ENCODE data around the gene NEURL1.
"Not testable (repeated sequence)": the region's sequence is repeated elsewhere in the genome, so short reads cannot be mapped to it uniquely, and the experiment has no call there.

Gene NEURL1

DNA sequence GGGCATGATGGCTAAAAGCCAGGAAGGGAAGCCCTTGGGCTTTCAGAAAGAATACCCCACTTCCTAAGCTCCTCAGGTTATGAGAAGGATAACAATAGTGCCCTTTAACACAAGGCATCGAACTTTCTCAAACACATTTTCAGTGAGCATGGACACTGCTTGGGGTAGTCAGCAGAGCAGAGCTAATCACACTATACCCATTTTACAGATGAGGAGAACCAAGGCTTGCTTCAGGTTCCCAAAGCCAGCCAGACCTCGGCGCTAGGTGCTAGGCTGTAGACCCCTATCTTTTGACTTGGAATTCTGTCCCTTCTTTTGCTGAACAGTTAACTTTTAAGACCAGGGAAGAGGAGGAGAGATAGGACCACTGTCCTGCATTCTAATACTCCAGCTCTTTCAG lies 1.8 kb downstream of the NEURL1 start:
- no peak for DNase-seq

DNA sequence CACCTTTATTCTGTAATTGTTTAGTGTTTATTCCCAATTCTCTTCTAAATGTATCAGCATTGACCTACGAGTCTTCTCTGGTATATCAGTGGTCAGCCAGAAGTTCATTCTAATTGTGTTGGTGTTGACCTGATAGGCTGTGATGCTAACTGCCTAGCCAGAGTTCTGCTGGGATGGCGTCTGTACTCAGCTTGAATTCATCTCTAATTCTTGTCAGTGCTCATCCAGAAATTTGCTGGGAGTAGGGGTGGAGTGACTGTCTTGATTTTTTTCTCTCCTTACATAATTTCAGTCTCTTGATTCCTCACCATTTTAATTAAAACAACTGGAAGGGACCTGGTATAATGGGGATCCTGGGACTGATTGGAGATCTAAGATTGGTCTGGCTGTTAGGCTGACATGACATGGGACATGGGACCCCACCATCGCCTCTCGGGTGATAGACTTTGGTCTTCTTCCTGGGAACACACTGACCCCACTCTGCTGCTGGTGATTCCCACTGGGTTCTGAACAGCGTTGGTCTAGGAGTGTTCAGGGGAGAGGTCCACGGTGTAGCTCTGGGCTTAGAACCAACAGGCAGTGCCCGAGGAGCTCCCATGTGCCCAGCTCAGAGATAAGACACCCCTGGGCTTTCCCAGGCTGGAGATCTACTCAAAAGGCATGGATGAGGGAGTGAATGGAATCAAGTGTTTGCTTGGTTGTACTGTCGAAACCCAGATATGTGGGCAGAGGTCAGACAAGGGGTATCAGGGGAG lies 3.8 kb downstream of the NEURL1 start:
- no peak for DNase-seq

DNA sequence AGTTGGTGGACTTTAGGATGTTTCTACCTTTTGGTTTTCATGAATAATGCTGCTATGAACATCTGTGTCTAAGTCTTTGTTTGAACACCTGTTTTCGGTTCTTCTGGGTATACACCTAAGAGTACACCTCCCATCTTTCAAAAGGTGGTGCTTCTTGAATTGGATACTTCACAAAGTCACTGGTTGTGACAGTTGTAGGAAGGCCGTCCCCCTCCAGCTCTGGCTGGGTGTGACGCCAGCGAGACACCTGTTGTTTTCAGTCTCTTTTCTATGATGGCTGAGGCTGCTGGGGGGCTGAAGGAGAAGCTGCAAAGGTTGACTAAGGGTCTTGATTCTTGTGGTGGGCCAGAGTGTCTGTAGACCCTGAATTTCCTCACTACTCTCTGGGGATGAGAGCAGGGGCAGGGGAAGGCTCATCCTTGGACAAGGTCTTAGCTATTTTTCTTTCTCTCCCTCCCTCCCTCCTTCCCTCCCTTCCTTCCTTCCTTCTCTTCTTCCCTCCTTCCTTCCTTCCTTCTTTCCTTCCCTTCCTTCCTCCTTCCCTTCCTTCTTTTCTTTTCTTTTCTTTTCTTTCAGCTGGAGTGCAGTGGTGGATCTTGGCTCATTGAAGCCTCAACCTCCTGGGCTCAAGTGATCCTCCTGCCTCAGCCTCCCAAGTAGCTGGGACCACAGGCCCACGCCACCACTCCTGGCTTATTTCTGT lies 5.6 kb downstream of the NEURL1 start:
- no peak for DNase-seq

DNA sequence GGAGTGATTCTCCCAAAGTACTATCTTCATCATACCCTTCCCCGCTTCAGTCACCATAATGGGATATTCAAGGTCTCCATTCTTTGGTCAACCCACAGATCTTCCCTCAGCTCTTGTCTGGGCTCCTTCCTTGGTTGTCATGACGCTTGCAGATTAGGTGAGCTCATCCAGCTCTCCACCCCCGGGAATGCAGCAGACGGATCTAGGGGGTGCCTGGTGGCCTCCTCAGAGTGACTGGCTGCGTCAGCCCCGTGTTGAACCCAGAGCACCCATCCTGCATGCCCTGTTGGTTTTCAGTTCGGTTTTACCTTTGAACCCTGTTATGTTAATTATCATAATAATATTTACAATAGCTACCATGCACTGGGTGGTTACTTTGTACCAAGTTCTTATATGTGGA lies 6.4 kb downstream of the NEURL1 start:
- no peak for DNase-seq

DNA sequence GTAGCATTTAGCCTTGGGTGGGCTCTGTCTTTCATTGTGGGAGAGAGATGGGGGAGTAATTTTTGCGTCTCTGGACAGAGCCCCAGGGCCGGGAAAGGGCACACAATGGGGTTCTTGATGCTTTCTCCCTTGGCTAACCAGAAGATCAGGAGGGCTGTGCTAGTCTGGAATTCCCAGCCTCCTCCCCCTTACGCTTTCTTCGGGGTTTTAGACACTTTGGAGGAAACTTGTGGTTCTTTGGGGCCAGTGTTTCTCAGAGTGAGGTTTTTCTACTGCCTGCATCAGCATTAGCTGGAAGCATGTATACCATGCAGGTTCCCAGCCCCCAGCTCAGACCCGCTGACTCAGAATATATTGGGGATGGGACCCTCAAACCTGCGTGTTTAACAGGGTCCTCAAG lies 7.0 kb downstream of the NEURL1 start:
- no peak for DNase-seq

DNA sequence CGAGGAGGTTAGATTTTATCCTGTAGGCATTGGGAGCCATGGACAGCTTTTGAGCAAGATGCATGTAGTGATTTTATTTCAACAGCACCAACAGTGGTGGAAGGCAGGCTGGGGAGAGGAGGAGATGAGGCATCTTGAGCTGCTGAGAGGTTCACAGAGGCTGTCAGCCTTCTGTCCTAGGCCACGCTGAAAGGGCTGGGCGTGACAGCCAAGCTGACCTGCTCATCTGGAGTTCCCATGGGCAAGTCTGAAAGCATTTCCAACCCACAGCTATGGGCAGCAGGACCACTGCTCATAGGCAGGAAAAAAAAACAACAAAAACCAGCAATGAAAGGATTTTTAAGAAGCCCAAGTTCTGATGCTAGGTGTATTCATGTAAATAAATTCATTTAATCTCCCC lies 7.7 kb downstream of the NEURL1 start:
- no peak for DNase-seq

DNA sequence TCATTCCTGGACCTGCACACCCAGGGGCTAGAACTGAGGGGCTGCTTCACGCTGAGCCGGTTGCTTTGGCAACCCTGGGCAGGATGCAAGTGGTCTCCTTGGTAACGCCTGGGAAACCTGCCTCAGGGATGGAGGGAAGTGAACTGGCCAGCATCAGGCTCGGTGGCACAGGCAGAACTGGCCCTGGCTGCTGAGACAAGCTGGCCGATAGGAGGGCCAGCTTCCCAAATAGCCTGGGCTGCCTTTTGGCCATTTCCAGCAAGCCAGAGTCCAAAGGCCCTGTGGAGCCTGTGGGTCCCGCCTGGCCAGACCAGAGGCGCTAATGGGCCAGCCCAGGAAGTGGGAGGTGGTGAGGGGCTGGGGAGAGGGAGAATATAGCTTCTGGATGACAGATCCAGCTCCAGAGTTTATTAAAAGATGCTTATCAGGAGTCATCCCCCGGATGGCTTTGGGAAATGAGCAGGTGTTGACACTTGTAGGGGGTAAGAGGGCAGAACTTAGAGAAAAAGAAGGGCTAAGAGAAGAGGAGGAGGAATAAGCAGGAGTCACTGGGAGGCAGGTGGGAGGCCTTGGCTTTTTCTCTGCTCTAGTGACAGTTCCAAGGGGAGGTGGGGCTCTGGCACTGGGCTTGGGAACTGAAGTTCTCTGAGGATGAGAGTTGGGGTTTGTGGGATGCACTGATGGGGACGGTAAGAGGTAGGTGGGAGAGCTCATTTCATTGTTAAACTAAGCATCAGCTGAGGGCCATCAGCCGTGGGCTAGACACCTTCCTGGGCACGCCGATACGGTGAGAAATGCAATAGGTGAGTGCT lies 9.6 kb downstream of the NEURL1 start:
- DNase-seq, result no peak

DNA sequence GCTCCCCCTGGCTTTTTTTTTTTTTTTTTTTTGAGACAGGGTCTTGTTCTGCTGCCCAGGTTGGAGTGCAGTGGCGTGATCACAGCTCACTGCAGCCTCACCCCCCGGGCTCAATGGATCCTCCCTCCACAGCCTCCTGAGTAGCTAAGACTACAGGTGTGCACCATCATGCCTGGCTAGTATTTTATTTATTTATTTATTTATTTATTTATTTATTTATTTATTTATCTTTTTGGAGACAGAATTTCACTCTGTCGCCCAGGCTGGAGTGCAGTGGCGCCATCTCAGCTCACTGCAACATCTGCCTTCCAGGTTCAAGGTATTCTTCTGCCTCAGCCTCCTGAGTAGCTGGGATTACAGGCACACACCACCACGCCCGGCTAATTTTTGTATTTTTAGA lies 10.3 kb downstream of the NEURL1 start:
- DNase-seq, result not testable (repeated sequence)

DNA sequence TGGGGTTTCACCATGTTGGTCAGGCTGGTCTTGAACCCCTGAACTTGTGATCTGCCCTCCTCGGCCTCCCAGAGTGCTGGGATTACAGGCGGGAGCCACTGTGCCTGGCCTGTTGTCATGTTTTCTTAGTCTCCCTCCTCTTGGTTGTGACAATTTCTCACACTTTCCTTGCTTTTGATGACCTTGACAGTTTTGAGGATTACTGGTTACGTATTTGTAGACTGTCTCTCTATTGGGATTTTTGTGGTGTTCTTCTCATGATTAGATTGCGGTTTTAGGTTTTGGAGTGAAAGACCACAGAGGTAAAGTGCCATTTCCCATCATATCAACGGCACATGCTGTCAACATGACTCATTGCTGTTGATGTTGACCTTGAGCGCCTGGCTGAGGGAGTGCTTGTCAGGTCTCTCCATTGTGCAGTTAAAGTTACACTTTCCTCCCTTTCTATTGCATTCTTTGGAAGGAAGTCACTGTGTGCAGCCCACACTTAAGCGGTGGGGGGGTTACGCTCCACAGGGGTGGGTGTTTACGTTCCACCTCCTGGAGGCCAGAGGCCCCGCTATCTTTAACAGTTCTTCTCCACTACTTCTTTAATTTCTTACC lies 10.8 kb downstream of the NEURL1 start:
- DNase-seq, result peak; percentile 60

DNA sequence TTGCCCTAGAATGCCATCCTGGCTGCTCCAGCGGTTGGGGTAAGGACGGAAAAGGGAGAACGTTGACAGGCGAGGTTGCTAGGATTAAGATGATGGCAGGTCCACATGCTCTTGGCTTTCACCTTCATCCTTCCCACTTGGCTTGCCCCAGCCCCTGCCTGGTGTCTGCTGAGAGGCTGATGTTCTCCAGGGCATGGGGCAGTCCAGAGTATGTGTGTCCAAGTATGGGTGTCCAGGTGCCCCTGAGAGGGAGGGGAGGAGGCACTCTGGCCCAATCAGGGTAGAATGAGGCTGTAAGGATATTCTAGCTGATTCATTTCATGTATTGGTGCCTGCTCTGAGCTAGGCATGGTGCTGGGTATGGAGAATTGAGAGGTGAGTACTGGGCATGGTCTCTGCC lies 12.6 kb downstream of the NEURL1 start:
- no peak for DNase-seq

DNA sequence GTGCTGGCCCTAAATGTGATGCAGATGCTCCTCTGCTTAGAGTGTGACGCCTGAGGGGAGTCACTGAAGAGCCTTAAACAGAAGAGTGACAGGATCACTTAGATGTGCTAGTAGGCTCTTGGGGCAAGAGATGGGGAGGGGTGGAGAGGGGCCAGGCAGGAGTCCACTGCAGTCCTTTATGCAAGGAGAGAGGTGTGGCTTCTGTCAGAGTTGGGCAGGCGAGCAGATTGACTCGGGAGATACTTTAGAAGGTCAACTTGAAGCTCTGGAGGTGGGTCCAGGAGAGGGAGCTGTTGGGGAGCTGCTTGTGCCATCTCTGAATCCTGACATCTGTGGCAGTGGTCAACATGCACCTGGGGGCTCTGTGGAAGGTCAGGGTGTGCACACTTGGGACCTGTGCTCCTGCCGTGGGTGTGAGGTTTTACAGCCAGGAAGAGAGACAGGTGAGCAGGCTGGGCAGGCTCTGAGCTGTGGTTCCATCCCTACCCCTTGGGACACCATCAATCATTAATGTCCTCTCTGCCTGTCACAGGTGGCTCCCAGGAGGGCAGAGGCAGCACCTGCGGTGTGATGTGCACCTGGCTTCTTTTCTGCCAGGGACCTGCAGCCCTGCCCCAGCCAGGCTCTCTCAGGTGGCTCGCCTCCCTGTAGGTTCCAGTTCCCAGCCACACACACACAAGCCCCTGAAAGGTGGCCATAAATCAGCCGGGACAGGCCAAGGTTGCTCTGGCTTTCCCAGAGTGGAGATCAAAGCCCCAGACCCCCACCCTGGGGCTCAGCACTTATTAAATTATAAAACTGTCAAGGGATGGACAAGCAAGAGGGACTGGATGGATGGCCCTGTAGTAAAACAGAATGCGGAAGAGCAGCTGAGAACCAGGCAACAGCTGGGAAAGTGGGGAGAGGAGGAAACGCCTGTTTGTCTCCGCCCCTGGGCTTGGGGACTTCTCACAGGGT lies 14.0 kb downstream of the NEURL1 start:
- DNase-seq, result no peak

DNA sequence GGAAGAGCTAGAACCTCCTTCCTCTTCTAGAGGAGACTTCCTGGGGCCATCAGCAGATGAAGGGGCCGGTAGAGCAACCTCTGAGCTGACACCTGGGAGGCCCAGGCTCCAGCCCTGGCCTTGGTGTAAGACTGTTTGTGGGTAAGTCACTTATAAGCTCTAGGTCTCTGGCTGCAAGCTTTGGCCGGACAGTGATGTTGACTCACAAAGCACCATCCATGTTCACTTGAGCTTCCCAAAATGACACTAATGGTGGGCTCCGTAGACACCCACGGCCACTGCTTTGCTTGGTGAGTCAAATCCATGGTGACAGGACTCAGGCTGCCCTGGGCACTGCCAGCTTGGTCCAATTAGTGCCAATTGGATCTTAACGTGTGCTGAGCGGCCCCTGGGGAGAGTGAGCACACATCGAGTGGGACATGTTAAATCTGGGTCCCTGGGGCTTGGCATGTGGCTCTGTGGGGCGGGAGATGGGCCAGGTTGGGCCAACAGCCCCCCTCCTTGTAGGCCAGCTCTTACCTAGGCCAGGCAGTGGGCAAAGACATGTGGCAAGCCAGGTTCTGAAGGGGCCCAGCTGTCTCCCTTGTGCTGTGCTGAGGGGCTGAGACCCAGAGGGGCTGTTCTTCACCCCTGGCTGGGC lies 16.7 kb downstream of the NEURL1 start:
- no peak for DNase-seq

DNA sequence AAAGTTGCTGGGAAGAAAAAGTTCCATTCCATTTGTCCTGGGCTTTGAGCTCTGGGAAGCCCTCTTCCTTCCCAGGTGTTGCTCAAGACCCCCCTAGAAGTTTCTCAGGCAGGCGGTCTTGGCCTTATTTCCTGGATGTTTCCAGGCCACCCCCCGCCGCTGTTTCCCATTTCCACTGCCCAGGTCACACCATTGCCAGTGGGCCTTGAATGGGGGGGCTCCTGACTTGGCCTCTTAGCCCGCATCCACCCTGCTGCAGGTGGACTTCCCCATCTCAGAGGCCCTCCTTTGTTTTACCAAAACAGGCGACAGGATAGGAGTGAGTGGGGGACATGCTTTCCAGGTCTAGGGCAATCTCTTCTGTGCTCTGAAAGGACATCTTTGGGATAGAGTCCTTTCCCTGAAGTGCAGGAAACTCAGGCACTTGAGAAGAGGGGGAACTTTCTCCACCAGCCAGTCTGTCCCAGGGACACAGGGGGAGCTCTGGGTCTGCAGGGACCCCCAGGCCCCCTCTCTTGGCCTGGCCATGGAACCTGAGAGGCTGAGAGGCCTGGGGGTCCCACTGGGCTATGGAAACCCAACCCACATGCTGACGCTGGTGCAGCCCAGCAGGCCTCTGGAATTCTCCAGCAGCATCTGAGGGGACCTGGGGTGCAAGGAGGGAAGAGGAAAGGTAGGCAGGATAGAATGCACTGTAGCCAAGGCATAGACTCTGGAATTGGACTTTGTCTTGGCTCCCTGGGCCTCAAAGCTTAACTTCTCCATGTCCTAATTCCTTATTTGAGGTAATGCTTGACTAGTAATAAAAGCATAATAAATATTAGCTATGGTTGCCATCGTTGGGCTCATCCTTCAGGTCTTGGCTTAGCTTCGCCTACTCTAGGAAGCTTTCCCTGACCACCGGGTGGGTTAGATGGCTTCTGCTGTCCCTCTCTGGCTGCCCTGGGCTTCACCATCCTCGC lies 17.6 kb downstream of the NEURL1 start:
- no peak for DNase-seq

DNA sequence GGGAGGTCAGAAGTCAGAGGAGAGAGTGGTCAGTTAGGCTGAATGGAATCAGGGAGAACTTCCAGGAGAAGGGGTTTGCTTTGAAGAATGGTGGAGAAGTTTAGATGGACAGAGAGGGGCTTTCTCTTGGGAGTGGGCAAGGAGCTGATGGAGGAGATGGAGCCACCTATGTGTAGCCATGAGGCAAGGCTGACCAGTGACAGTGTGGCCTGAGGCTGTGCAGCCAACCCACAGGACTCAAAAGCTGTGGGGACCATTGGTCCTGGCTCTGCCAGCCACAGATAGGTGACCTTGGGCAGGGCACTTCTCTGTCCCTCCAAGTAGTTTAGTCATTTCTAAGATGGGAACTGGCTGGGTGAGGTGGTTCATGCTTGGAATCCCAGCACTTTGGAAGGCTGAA lies 18.7 kb downstream of the NEURL1 start:
- no peak for DNase-seq

DNA sequence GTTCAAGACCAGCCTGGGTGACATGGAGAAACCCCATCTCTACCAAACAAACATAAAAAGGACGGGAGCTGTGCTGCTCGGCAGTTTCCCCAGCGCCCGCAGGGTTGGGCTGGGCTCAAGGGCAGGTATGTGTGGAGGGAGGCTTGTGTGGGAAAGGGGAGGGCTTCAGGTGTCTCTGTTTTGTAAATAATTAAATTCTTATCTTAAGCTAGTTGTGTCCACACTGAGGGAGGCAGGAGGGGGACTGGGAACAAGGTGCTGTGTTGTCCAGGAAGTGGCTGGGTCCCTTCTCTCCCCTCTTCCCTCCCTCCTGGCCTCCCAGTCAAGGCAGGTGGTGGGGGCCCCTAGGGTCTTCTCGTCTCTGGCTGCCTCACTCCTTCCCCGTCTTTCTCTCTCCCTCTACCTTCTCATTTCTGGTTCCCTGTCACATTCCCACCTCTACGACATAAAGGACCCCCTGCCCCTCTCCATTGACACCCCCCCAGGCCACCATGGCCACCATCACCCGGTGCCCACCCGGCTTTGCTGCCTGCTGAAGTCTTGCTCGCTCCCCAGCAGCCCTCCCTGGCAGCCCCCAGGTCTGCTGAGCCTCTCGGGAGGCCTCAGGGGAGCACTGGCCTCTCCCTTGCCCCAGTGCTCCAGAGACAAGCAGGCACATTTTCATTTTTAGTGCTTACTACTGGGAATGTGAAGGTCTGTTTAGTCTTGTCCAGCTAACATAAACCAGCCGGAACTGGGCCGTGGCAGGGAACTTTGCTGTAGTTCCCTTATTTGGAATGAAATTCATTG lies 19.3 kb downstream of the NEURL1 start:
- no peak for DNase-seq

DNA sequence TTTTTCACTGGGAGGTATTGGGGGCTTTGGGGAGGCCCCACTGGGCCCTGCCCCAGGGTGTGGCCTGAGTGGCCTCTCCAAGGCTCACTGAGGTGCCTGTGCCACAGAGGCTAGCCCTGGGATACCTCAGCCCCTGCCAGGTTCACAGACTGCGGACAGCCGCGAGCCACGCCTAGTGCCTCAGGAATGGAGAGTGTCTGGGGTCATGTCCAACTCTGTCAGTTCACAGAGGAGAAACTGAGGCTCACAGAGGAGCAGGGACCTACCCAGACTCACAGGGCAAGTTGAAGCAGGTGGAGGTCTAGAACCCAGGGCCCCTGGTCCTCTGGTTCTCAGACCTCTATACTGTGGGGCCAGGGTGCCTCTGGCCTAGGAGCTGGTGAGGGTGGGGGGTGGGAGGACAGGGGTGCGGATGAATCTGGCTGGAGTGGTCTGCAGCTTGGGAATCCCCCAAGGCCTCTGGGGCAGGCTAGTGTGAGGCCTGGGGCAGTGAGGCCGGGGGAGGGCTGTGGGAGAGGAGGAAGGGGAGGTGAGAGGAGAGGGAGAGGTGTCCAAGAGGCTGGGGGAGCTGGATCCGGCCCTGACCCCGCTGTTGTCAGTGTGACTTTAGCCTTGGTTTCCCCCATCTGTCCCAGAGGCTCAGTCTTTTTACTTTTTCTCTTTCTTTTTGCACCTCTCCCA lies 20.0 kb downstream of the NEURL1 start:
- DNase-seq, result no peak

DNA sequence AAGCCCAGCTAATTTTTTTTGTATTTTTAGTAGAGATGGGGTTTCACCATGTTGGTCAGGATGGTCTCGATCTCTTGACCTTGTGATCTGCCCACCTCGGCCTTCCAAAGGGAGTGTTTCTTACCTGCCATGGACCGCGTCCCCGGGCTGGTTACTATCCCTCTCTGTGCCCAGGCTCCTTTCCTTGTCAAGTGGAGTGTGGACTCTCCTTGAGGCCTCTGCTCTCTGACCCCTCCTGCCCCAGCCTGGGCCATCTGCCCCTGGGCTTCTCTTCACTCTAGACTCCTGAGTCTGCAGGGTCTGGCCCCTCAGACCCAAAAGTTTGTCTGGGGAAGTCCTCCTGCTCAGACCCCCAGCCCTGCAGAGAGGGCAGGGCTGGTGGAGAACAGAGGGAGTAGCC lies 20.7 kb downstream of the NEURL1 start:
- DNase-seq, result no peak

DNA sequence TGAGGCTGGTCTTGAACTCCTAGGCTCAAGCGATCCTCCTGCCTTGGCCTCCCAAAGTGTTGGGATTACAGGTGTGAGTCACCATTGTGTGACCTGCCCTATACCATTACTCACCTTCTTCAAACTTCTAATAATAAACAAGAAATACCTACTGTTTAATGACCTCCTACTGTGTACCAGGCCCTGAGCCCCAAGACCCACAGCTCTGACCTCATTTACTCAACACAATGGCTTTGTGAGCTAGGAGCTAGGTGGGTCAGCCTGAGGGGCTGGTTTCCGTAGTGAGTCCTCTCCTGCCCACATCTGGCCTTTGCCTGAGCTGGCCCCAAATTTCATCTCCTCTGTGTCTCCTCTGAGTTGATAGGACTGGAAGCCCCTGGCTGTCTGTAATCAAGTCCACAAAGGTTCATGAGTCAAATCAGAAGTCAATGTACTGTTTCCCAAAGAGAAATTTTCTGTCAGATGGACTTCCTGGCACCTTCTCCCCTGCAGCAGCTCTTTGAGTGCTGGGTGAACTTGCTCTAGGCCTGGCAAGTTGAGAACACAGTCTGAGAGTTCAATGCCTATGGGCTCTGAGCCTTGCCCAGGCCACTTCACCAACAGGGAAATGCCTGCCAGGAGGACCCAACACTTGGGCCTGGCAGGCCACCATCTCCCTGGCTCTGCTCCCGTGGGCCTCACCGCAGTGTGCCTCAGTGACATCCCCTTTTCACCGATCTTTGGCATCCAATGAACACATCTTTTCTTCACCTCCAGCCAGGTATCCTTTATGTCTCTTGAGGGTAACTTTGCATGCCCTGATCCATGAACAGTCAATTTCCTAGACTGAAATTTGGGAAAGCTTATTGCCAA lies 24.0 kb downstream of the NEURL1 start:
- no peak for DNase-seq

All from activated CD4-positive, alpha-beta T cell treated with anti-CD3 and anti-CD28 coated beads for 48 hours (primary cell).